K562 (cell line): Measurements from ENCODE around the gene GART. TPM values are rescaled to one million over a fixed set of nuclear protein-coding genes. Genes with fewer than 3 reads are reported as not detected.
A peak's percentile ranks its signal among the peaks of the same experiment; 100 is the strongest.

Source experiments
- FOXO4 ChIP-seq: fragments of 450-650 bp; formaldehyde crosslinking; IDR thresholded peaks from 2 replicates; pipeline ENCODE4 v1.4.0; 2020; ENCODE audit warnings: mild to moderate bottlenecking, moderate library complexity
- LARP7 ChIP-seq: fragments of 450-650 bp; IDR thresholded peaks from 2 replicates; pipeline ENCODE4 v1.6.1; 2016
- MXD1 ChIP-seq: fragments of 250-450 bp; sonication (Bioruptor Pico); IDR thresholded peaks from 2 replicates; pipeline ENCODE4 v1.8.0; 2021; ENCODE audit warnings: borderline replicate concordance, mild to moderate bottlenecking, moderate library complexity; ENCODE audit not compliant: poor library complexity, severe bottlenecking
- NFE2 ChIP-seq: IDR thresholded peaks from 2 replicates; pipeline ENCODE4 v1.6.1; 2014; ENCODE audit warnings: antibody characterized with exemption, low read depth
- PCBP1 ChIP-seq: fragments of 200-400 bp; formaldehyde crosslinking; IDR thresholded peaks from 2 replicates; pipeline ENCODE4 v1.6.1; 2018; ENCODE audit warnings: mild to moderate bottlenecking, low read depth, low read length; ENCODE audit not compliant: poor library complexity, severe bottlenecking
- RCOR1 ChIP-seq, 2 experiments: IDR thresholded peaks; 2 replicates each; pipeline ENCODE4 v1.6.1; 2012; ENCODE audit warnings: low read depth in 2 of 2, low read length in 2 of 2, borderline replicate concordance in 1 of 2, improper control_type of control experiment in 1 of 2
- RHOXF2B ChIP-seq: fragments of 250-450 bp; sonication (Bioruptor Pico); conservative IDR thresholded peaks from 2 replicates; pipeline ENCODE4 v1.5.1; 2021
- SRF ChIP-seq, 2 experiments: fragments of 250-450, 450-650 bp in 1 of 2; sonication (Bioruptor Pico) in 1 of 2; sonication (generic) in 1 of 2; formaldehyde crosslinking; IDR thresholded peaks; 2 replicates each; pipeline versions ENCODE4 v1.5.0 to v1.5.1; 2020 to 2022; ENCODE audit warnings: mild to moderate bottlenecking in 1 of 2, missing genetic modification reagents in 1 of 2
- ZHX1 ChIP-seq: fragments of 150-350 bp; conservative IDR thresholded peaks from 2 replicates; pipeline ENCODE4 v1.6.1; 2014; ENCODE audit warnings: low read length
- ZNF395 ChIP-seq: fragments of 200-800 bp; sonication (Bioruptor generic); IDR thresholded peaks from 2 replicates; pipeline ENCODE4 v1.6.1; 2017; ENCODE audit warnings: missing genetic modification characterization, missing compliant biosample characterization
- ZNF592 ChIP-seq: fragments of 450-650 bp; IDR thresholded peaks from 2 replicates; pipeline ENCODE4 v1.6.1; 2017; ENCODE audit warnings: antibody characterized with exemption, mild to moderate bottlenecking
- ZNF740 ChIP-seq, 3 experiments: fragments of 200-800 bp in 1 of 3; sonication (Bioruptor generic) in 1 of 3; sonication (generic) in 1 of 3; formaldehyde crosslinking in 1 of 3; IDR thresholded peaks; 2 replicates each; pipeline versions ENCODE4 v1.6.1 to v1.8.0; 2016 to 2022; ENCODE audit warnings: mild to moderate bottlenecking in 2 of 3, missing compliant biosample characterization in 2 of 3, missing genetic modification characterization in 2 of 3, missing genetic modification reagents in 1 of 3
- polyA plus RNA-seq, 8 experiments: library from polyadenylated mRNA; depleted of rRNA in 4 of 8; stranded (reverse) in 5 of 8; unstranded in 3 of 8; fragments of >200 nt; fragmentation: Nextera tagmentation in 2 of 8; fragmentation: Illumina TruSeq in 1 of 8; extraction: Ambion mirVana in 2 of 8; extraction: Trizol in 1 of 8; gene quantifications; 2 replicates each; pipeline versions ENCODE4 v1.2.1 to v1.2.3, GENCODE V29; 2011 to 2014; ENCODE audit warnings: inconsistent platforms in 1 of 8, missing spikeins in 1 of 8
- total RNA-seq, 7 experiments: library from RNA; depleted of rRNA in 6 of 7; stranded (reverse); fragments of >200 nt in 6 of 7; fragmentation: Illumina TruSeq in 2 of 7; extraction: Trizol in 2 of 7; gene quantifications; 2 replicates each; pipeline versions ENCODE4 v1.2.1 to v1.2.3, GENCODE V29; 2011 to 2021; ENCODE audit warnings: low replicate concordance in 1 of 7

Gene GART
- total and polyA plus RNA-seq, 9 of the 15 experiments (the other 6 are each of a cell fraction or from before 2014, with no cell fraction given): 141 to 429 (median 349) TPM

GRCh38 chr21:33588485-33589335 lies 46.8 kb upstream of the GART start, which contains the start of gene DONSON (continued):
- TF ChIP-seq ZHX1 (no peak), RHOXF2B (CRISPR knock-in tag) (0 out of 2 replicates have a peak, but pooled peaks have one; percentile 52), ZNF592 (no peak; the same call in none of the 2 replicates), PCBP1 (no peak), ZNF395 (CRISPR knock-in tag) (no peak), NFE2 (no peak), RCOR1 (IDR thresholded peaks at IDR 0.05; ENCODE audit: borderline replicate concordance in 1 of 2, low read depth in 2 of 2, low read length in 2 of 2) (peak in 1 of 2 experiments; percentile 12; a peak in 1 of 4 replicates), LARP7 (no peak), FOXO4 (no peak), SRF (CRISPR knock-in tag; IDR thresholded peaks at IDR 0.05) (no peak), ZNF740 (CRISPR knock-in tag; IDR thresholded peaks at IDR 0.05) (no peak), ZNF740 (tag; IDR thresholded peaks at IDR 0.05) (no peak), MXD1 (no peak)
